GM19193 (cell line): ENCODE data around the gene MEGF6.

Experiments
- POLR2A ChIP-seq: IDR thresholded peaks from 4 replicates; pipeline ENCODE4 v1.6.1; 2011; ENCODE audit not compliant: insufficient read depth, insufficient read length; ENCODE audit errors: extremely low read depth

Gene MEGF6

GRCh38 chr1:3506041-3506440 lies 105.3 kb downstream of the MEGF6 start:
- no peak for TF ChIP-seq POLR2A

- TF ChIP-seq POLR2A, result no peak
These were observed 106.1 kb downstream of the MEGF6 start for GRCh38 chr1:3505161-3505560.

GRCh38 chr1:3504822-3505153 lies 106.5 kb downstream of the MEGF6 start:
- TF ChIP-seq POLR2A, result no peak

GRCh38 chr1:3504151-3504821 lies 107.0 kb downstream of the MEGF6 start:
- no peak for TF ChIP-seq POLR2A

- no peak for TF ChIP-seq POLR2A
These were observed 107.8 kb downstream of the MEGF6 start for GRCh38 chr1:3503525-3503886.

- no peak for TF ChIP-seq POLR2A
These were observed 108.4 kb downstream of the MEGF6 start for GRCh38 chr1:3502641-3503524.

- TF ChIP-seq POLR2A, result no peak
These were observed 109.3 kb downstream of the MEGF6 start for GRCh38 chr1:3501856-3502640.

- no peak for TF ChIP-seq POLR2A
These were observed 109.9 kb downstream of the MEGF6 start for GRCh38 chr1:3501437-3501836.

- no peak for TF ChIP-seq POLR2A
These were observed 111.0 kb downstream of the MEGF6 start for GRCh38 chr1:3500265-3500835.

- TF ChIP-seq POLR2A, result no peak
These were observed 111.7 kb downstream of the MEGF6 start for GRCh38 chr1:3499611-3500010.

GRCh38 chr1:3498986-3499385 lies 112.3 kb downstream of the MEGF6 start:
- TF ChIP-seq POLR2A, result no peak

- TF ChIP-seq POLR2A, result no peak
These were observed 112.9 kb downstream of the MEGF6 start for GRCh38 chr1:3498246-3498930.

- no peak for TF ChIP-seq POLR2A
These were observed 113.8 kb downstream of the MEGF6 start for GRCh38 chr1:3497521-3497920.

- no peak for TF ChIP-seq POLR2A
These were observed 114.4 kb downstream of the MEGF6 start for GRCh38 chr1:3496916-3497315.
